Memory B cell (primary cell): Measurements from ENCODE around the gene TPM2.

Experiments used
- ATAC-seq: fragments of 150-1000 bp; cut with Tn5 transposase; 2 replicates; pipeline ENCODE4 v1.10.0; 2021; ENCODE audit warnings: low read depth, mild to moderate bottlenecking, moderate library complexity
- DNase-seq, 2 donors: peaks; one replicate each; pipeline ENCODE4 v3.0.0; 2022; ENCODE audit warnings: low spot score in 2 of 2
- H3K27ac Mint-ChIP-seq: one replicate; pipeline ENCODE4 v1.8.0; 2022; ENCODE audit warnings: mild to moderate bottlenecking, moderate library complexity, mixed read lengths
- H3K27me3 Mint-ChIP-seq: one replicate; pipeline ENCODE4 v1.8.0; 2022; ENCODE audit warnings: mixed read lengths
- H3K36me3 Mint-ChIP-seq: one replicate; pipeline ENCODE4 v1.8.0; 2022; ENCODE audit warnings: mild to moderate bottlenecking, mixed read lengths
- H3K4me1 Mint-ChIP-seq: one replicate; pipeline ENCODE4 v1.8.0; 2022; ENCODE audit warnings: mixed read lengths
- H3K4me3 Mint-ChIP-seq: one replicate; pipeline ENCODE4 v1.8.0; 2022; ENCODE audit warnings: mild to moderate bottlenecking, moderate library complexity, mixed read lengths
- H3K9me3 Mint-ChIP-seq: one replicate; pipeline ENCODE4 v1.8.0; 2022; ENCODE audit warnings: mixed read lengths

TPM2 gene

GRCh38 chr9:35696520-35697215, 6.9 kb upstream of the TPM2 start:
- H3K36me3 Mint-ChIP-seq: peaks cover 4% of the 10 kb centered on the region
- peak; percentile 96 for ATAC-seq
- peak overlapping the region; percentile 2 for H3K27ac Mint-ChIP-seq
- H3K9me3 Mint-ChIP-seq: no peaks in the 10 kb centered on the region
- no peaks in the 10 kb centered on the region for H3K27me3 Mint-ChIP-seq
- peaks cover 6% of the 10 kb centered on the region for H3K4me1 Mint-ChIP-seq
- no peak overlapping the region for H3K4me3 Mint-ChIP-seq
- DNase-seq: peak; percentile 57 to 58

- no peaks in the 10 kb centered on the region for H3K9me3 Mint-ChIP-seq
- ATAC-seq: no peak
- no peak overlapping the region for H3K4me3 Mint-ChIP-seq
- H3K4me1 Mint-ChIP-seq: peaks cover 8% of the 10 kb centered on the region
- H3K27me3 Mint-ChIP-seq: no peaks in the 10 kb centered on the region
- DNase-seq: no peak
- peaks cover 4% of the 10 kb centered on the region for H3K36me3 Mint-ChIP-seq
- H3K27ac Mint-ChIP-seq: no peak overlapping the region
Measured at GRCh38 chr9:35695943-35696401, 6.2 kb upstream of the TPM2 start.

- no peak for DNase-seq
- Mint-ChIP-seq H3K27ac (peak overlapping the region; percentile 79), H3K27me3 (no peaks in the 10 kb centered on the region), H3K36me3 (no peaks in the 10 kb centered on the region), H3K9me3 (no peaks in the 10 kb centered on the region), H3K4me3 (peak overlapping the region; percentile 95), H3K4me1 (peaks cover 13% of the 10 kb centered on the region)
- ATAC-seq: no peak
Measured at GRCh38 chr9:35691757-35692301, 2.1 kb upstream of the TPM2 start.

GRCh38 chr9:35691334-35691650, 1.6 kb upstream of the TPM2 start:
- H3K27ac Mint-ChIP-seq: peak overlapping the region; percentile 79
- H3K4me3 Mint-ChIP-seq: peak overlapping the region; percentile 95

GRCh38 chr9:35690614-35691333, 1.0 kb upstream of the TPM2 start:
- Mint-ChIP-seq H3K27me3 (no peaks in the 10 kb centered on the region), H3K4me1 (peaks cover 7% of the 10 kb centered on the region), H3K27ac (peak overlapping the region; percentile 79), H3K36me3 (no peaks in the 10 kb centered on the region), H3K9me3 (no peaks in the 10 kb centered on the region), H3K4me3 (peak overlapping the region; percentile 95)
- DNase-seq (peak in 1 of 2 donors; percentile 20), ATAC-seq (peak; percentile 42)

More at GRCh38 chr9:35691334-35691650, 1.6 kb upstream of the TPM2 start:
- H3K36me3 Mint-ChIP-seq: no peaks in the 10 kb centered on the region
- no peaks in the 10 kb centered on the region for H3K9me3 Mint-ChIP-seq
- no peak for DNase-seq
- no peaks in the 10 kb centered on the region for H3K27me3 Mint-ChIP-seq
- H3K4me1 Mint-ChIP-seq: peaks cover 7% of the 10 kb centered on the region
- peak; percentile 43 for ATAC-seq

GRCh38 chr9:35690294-35690613, 529 bp upstream of the TPM2 start:
- peak overlapping the region; percentile 79 for H3K4me3 Mint-ChIP-seq
- H3K36me3 Mint-ChIP-seq: no peaks in the 10 kb centered on the region
- no peaks in the 10 kb centered on the region for H3K9me3 Mint-ChIP-seq
- DNase-seq (no peak), ATAC-seq (peak; percentile 17)
- peaks cover 7% of the 10 kb centered on the region for H3K4me1 Mint-ChIP-seq
- no peak overlapping the region for H3K27ac Mint-ChIP-seq
- no peaks in the 10 kb centered on the region for H3K27me3 Mint-ChIP-seq

- Mint-ChIP-seq H3K27me3 (no peaks in the 10 kb centered on the region), H3K9me3 (no peaks in the 10 kb centered on the region), H3K4me1 (peaks cover 7% of the 10 kb centered on the region), H3K36me3 (no peaks in the 10 kb centered on the region), H3K4me3 (peak overlapping the region; percentile 63), H3K27ac (no peak overlapping the region)
- no peak for ATAC-seq
- no peak for DNase-seq
Measured at GRCh38 chr9:35688558-35689541, 875 bp downstream of the TPM2 start.

- Mint-ChIP-seq H3K9me3 (no peaks in the 10 kb centered on the region), H3K4me3 (no peak overlapping the region), H3K36me3 (no peaks in the 10 kb centered on the region), H3K4me1 (peaks cover 9% of the 10 kb centered on the region), H3K27ac (no peak overlapping the region), H3K27me3 (no peaks in the 10 kb centered on the region)
- DNase-seq: no peak
- ATAC-seq: no peak
Measured at GRCh38 chr9:35687972-35688557, 1.7 kb downstream of the TPM2 start.

- ATAC-seq: no peak
- peaks cover 12% of the 10 kb centered on the region for H3K4me1 Mint-ChIP-seq
- H3K4me3 Mint-ChIP-seq: no peak overlapping the region
- H3K9me3 Mint-ChIP-seq: no peaks in the 10 kb centered on the region
- DNase-seq: no peak
- no peaks in the 10 kb centered on the region for H3K27me3 Mint-ChIP-seq
- no peak overlapping the region for H3K27ac Mint-ChIP-seq
- no peaks in the 10 kb centered on the region for H3K36me3 Mint-ChIP-seq
Measured at GRCh38 chr9:35687306-35687705, 2.4 kb downstream of the TPM2 start.

- DNase-seq (no peak), ATAC-seq (no peak)
- Mint-ChIP-seq H3K27ac (no peak overlapping the region), H3K4me1 (peaks cover 18% of the 10 kb centered on the region), H3K36me3 (no peaks in the 10 kb centered on the region), H3K9me3 (no peaks in the 10 kb centered on the region), H3K4me3 (no peak overlapping the region), H3K27me3 (no peaks in the 10 kb centered on the region)
Measured at GRCh38 chr9:35686222-35687203, 3.2 kb downstream of the TPM2 start.

GRCh38 chr9:35685506-35685905, 4.2 kb downstream of the TPM2 start:
- peaks cover 22% of the 10 kb centered on the region for H3K4me1 Mint-ChIP-seq
- no peak overlapping the region for H3K4me3 Mint-ChIP-seq
- H3K27me3 Mint-ChIP-seq: no peaks in the 10 kb centered on the region
- DNase-seq (no peak), ATAC-seq (no peak)
- H3K9me3 Mint-ChIP-seq: no peaks in the 10 kb centered on the region
- no peak overlapping the region for H3K27ac Mint-ChIP-seq
- H3K36me3 Mint-ChIP-seq: no peaks in the 10 kb centered on the region

GRCh38 chr9:35684921-35685320, 4.8 kb downstream of the TPM2 start:
- Mint-ChIP-seq H3K27me3 (no peaks in the 10 kb centered on the region), H3K4me1 (peaks cover 28% of the 10 kb centered on the region), H3K9me3 (no peaks in the 10 kb centered on the region), H3K4me3 (no peak overlapping the region), H3K27ac (no peak overlapping the region), H3K36me3 (no peaks in the 10 kb centered on the region)
- DNase-seq (no peak), ATAC-seq (no peak)

GRCh38 chr9:35683323-35683722, 6.4 kb downstream of the TPM2 start:
- Mint-ChIP-seq H3K36me3 (no peaks in the 10 kb centered on the region), H3K27ac (peak overlapping the region; percentile 40), H3K4me3 (no peak overlapping the region), H3K27me3 (no peaks in the 10 kb centered on the region), H3K9me3 (no peaks in the 10 kb centered on the region), H3K4me1 (peaks cover 33% of the 10 kb centered on the region)
- DNase-seq (no peak), ATAC-seq (no peak)
